Neural crest cell (in vitro differentiated cells): ENCODE measurements around the gene TP53BP2. TPM values are rescaled to one million over a fixed set of nuclear protein-coding genes. Genes with fewer than 3 reads are reported as not detected.

ENCODE experiments used
- DNase-seq: peaks from one replicate; pipeline ENCODE4 v3.0.0; 2021; ENCODE audit warnings: low read depth, mixed read lengths, low spot score
- H3K27ac Mint-ChIP-seq: one replicate; pipeline ENCODE4 v1.8.0; 2021; ENCODE audit warnings: mild to moderate bottlenecking, mixed read lengths; ENCODE audit not compliant: unreplicated experiment
- H3K27me3 Mint-ChIP-seq: 2 replicates; pipeline ENCODE4 v1.8.0; 2021; ENCODE audit warnings: low read depth, mild to moderate bottlenecking, mixed read lengths
- H3K36me3 Mint-ChIP-seq: 2 replicates; pipeline ENCODE4 v1.8.0; 2021; ENCODE audit warnings: low read depth, mild to moderate bottlenecking, mixed read lengths
- H3K4me1 Mint-ChIP-seq: 2 replicates; pipeline ENCODE4 v1.8.0; 2021; ENCODE audit warnings: mixed read lengths
- H3K4me3 Mint-ChIP-seq: one replicate; pipeline ENCODE4 v1.8.0; 2021; ENCODE audit warnings: mild to moderate bottlenecking, mixed read lengths
- H3K9me3 Mint-ChIP-seq: 2 replicates; pipeline ENCODE4 v1.8.0; 2021; ENCODE audit warnings: mixed read lengths
- CTCF ChIP-seq: fragments of 200-600 bp; sonication (generic); conservative IDR thresholded peaks from 2 replicates; pipeline ENCODE4 v1.5.0; 2021; ENCODE audit warnings: antibody characterized with exemption, mild to moderate bottlenecking
- total RNA-seq: library from RNA; stranded (reverse); gene quantifications from 2 replicates; pipeline ENCODE4 v1.2.1, GENCODE V29; 2021

TP53BP2 gene
- total RNA-seq, 1 donor from 2014 or later: 61.5 TPM

GRCh38 chr1:223748773-223749733 lies 96.7 kb downstream of the TP53BP2 start:
- no peaks in the 10 kb centered on the region for H3K9me3 Mint-ChIP-seq
- H3K27me3 Mint-ChIP-seq: no peaks in the 10 kb centered on the region
- peak overlapping the region; percentile 82 for H3K4me3 Mint-ChIP-seq
- H3K36me3 Mint-ChIP-seq: peaks cover 12% of the 10 kb centered on the region
- peak; percentile 54 for DNase-seq
- peak overlapping the region; percentile 75 for H3K27ac Mint-ChIP-seq
- peaks cover 8% of the 10 kb centered on the region for H3K4me1 Mint-ChIP-seq
- peak; percentile 99 for TF ChIP-seq CTCF

GRCh38 chr1:223748405-223748772 lies 97.4 kb downstream of the TP53BP2 start:
- Mint-ChIP-seq H3K4me1 (peaks cover 8% of the 10 kb centered on the region), H3K4me3 (peak overlapping the region; percentile 82), H3K9me3 (no peaks in the 10 kb centered on the region), H3K36me3 (peaks cover 12% of the 10 kb centered on the region), H3K27ac (no peak overlapping the region), H3K27me3 (no peaks in the 10 kb centered on the region)
- no peak for TF ChIP-seq CTCF
- no peak for DNase-seq

GRCh38 chr1:223747838-223748335 lies 97.9 kb downstream of the TP53BP2 start:
- Mint-ChIP-seq H3K4me3 (peak overlapping the region; percentile 82), H3K27me3 (no peaks in the 10 kb centered on the region), H3K27ac (no peak overlapping the region), H3K36me3 (peaks cover 9% of the 10 kb centered on the region), H3K4me1 (peaks cover 8% of the 10 kb centered on the region), H3K9me3 (no peaks in the 10 kb centered on the region)
- no peak for DNase-seq
- no peak for TF ChIP-seq CTCF

DNA sequence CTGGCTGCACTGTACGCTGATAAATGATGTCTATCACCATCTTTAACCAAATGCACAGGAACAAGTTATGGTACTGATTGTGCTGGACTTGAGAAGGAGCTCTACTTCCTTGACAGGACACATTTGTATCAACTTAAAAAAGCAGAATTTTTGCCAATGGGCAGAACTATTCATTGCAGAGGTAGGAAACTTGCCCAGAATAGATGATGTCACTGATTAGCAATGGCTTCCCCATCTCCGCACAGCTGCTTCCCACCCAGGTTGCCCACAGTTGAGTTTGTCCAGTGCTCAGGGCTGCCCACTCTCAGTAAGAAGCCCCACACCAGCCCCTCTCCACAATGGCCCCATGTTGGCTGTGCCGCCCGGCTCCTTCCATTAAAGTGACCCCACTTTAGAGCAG lies 100.0 kb downstream of the TP53BP2 start:
- H3K4me3 Mint-ChIP-seq: no peak overlapping the region
- no peaks in the 10 kb centered on the region for H3K27me3 Mint-ChIP-seq
- no peak for TF ChIP-seq CTCF
- H3K4me1 Mint-ChIP-seq: peaks cover 8% of the 10 kb centered on the region
- no peak overlapping the region for H3K27ac Mint-ChIP-seq
- H3K9me3 Mint-ChIP-seq: no peaks in the 10 kb centered on the region
- H3K36me3 Mint-ChIP-seq: peaks cover 9% of the 10 kb centered on the region
- no peak for DNase-seq

GRCh38 chr1:223742856-223743517 lies 102.8 kb downstream of the TP53BP2 start:
- H3K4me3 Mint-ChIP-seq: no peak overlapping the region

More at GRCh38 chr1:223742856-223743517, 102.8 kb downstream of the TP53BP2 start:
- H3K36me3 Mint-ChIP-seq: peaks cover 6% of the 10 kb centered on the region
- DNase-seq: no peak
- no peak overlapping the region for H3K27ac Mint-ChIP-seq
- no peaks in the 10 kb centered on the region for H3K4me1 Mint-ChIP-seq
- H3K27me3 Mint-ChIP-seq: no peaks in the 10 kb centered on the region
- TF ChIP-seq CTCF: no peak
- no peaks in the 10 kb centered on the region for H3K9me3 Mint-ChIP-seq
